T-helper 9 cell (primary cell): ENCODE data around the gene CRTC3.
"Not testable (repeated sequence)": the region's sequence is repeated elsewhere in the genome, so short reads cannot be mapped to it uniquely, and the experiment has no call there.

ENCODE experiments used
- DNase-seq: peaks from one replicate; pipeline ENCODE4 v3.0.0-alpha.2; 2020

Gene CRTC3

GRCh38 chr15:90683371-90683770 lies 153.6 kb downstream of the CRTC3 start:
- DNase-seq = no peak

- no peak for DNase-seq
These were observed 154.2 kb downstream of the CRTC3 start for GRCh38 chr15:90683876-90684275.

GRCh38 chr15:90684281-90684680 lies 154.6 kb downstream of the CRTC3 start:
- DNase-seq = no peak

- no peak for DNase-seq
These were observed 156.1 kb downstream of the CRTC3 start for GRCh38 chr15:90685591-90686434.

GRCh38 chr15:90686435-90687218 lies 156.9 kb downstream of the CRTC3 start:
- no peak for DNase-seq

DNA sequence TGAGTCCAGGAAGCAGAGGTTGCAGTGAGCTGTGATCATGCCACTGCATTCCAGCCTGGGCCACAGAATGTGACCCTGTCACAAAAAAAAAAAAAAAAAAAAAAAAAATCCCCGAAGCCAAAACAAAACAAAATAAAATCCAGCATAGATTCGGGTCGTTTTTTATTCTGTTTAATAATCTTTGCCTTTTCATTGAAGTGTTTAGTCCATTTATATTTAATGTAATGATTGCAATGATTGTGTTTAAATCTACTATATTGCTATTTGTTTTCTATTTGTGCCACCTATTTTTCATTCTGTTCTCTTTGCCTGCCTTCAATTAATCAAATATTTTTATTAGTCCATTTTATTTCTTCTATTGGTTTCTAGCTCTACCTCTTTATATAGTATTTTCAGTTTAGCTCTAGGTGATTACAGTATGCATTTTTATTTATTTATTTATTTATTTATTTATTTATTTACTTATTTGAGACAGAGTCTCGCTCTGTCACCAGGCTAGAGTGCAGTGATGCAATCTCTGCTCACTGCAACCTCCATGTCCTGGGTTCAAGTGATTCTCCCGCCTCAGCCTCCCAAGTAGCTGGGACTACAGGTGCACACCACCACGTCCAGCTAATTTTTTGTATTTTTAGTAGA lies 159.7 kb downstream of the CRTC3 start:
- not testable (repeated sequence) for DNase-seq

DNA sequence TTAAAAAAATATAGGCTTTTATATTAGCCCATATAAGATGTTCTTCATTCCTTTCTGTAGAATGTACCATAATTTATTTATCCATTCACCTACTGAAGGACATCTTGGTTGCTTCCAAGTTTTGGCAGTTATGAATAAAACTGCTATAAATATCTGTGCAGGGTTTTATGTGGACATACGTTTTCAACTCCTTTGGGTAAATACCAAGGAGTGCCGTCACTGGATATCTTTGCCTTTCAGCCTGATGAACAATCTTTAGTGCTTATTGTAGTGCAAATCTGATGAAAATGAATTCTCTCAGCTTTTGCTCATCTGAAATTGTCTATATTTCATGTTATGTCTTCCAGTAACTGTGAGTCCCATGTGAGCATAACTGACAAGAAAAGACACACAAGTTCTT lies 160.9 kb downstream of the CRTC3 start:
- DNase-seq = no peak

DNA sequence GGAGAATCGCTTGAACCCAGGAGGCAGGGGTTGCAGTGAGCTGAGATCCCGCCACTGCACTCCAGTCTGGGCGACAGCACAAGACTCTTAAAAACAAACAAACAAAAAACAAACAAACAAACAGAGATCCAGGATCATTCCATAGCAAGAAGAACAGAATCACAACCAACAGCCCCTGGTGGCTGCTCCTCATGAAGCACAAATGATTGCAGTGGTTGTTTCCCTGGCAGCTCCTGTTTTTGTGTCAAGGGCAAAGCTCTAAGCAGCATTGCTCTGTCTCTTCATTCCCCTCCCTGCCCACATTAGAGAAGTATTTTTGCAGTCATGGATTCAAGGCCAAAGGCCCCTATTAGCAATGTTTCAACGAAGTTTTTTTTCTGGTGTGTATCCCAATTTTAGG lies 161.6 kb downstream of the CRTC3 start:
- no peak for DNase-seq

GRCh38 chr15:90691982-90692773 lies 162.5 kb downstream of the CRTC3 start:
- DNase-seq = no peak
